AG09319 (cell line): ENCODE results near the gene POLR2I.

ENCODE experiments used
- DNase-seq: peaks from one replicate; pipeline ENCODE4 v3.0.0-alpha.2; 2010; ENCODE audit warnings: low read depth; ENCODE audit errors: extremely low read depth
- TF ChIP-seq, protein P1 (sequence below): IDR thresholded peaks from 2 replicates; pipeline ENCODE4 v1.5.1; 2011; ENCODE audit warnings: low read depth, mild to moderate bottlenecking, inconsistent platforms, low read length, moderate library complexity

POLR2I gene

DNA sequence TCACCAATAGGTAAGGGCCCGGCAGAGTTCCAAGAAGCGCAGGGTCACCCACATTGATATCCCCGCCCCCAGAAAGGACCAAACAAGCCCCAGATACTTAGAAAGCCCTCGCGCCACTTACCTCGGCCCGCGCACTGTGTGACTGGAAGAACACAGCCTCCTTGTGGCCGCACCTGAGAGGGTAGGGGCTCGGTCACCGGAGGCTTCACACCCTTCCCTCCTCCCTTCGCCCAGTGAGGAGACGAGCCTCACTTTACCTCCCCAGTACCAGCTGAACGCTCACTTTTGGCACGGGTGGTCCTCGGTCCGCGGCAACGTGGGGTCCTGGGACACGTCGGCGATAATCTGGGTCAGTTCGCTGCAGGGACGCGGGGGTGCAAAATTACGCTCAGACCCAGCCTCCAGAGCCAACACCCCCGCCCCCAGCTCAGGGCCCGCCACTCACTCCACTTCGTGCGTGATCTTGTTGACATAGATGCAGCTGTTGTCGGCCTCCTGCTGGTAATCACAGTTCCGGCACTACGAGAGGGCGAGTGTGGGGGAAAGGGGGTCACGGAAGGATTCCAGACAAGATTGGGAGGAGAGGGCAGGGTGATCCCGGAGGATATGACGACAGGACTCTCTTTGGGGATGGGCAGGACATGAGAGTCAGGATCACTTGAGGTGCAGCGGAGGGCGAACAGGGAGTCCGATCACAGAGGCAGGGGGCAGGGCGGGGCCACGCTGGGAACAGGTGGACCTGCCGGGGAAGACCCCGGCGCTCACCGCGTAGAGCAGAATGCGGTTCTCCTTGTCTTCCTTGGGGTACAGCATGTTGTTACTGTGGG lies 568 bp downstream of the POLR2I start:
- no peak for DNase-seq
- TF ChIP-seq, protein P1, sequence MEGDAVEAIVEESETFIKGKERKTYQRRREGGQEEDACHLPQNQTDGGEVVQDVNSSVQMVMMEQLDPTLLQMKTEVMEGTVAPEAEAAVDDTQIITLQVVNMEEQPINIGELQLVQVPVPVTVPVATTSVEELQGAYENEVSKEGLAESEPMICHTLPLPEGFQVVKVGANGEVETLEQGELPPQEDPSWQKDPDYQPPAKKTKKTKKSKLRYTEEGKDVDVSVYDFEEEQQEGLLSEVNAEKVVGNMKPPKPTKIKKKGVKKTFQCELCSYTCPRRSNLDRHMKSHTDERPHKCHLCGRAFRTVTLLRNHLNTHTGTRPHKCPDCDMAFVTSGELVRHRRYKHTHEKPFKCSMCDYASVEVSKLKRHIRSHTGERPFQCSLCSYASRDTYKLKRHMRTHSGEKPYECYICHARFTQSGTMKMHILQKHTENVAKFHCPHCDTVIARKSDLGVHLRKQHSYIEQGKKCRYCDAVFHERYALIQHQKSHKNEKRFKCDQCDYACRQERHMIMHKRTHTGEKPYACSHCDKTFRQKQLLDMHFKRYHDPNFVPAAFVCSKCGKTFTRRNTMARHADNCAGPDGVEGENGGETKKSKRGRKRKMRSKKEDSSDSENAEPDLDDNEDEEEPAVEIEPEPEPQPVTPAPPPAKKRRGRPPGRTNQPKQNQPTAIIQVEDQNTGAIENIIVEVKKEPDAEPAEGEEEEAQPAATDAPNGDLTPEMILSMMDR, result no peak; the same call in 1 of the 2 replicates

DNA sequence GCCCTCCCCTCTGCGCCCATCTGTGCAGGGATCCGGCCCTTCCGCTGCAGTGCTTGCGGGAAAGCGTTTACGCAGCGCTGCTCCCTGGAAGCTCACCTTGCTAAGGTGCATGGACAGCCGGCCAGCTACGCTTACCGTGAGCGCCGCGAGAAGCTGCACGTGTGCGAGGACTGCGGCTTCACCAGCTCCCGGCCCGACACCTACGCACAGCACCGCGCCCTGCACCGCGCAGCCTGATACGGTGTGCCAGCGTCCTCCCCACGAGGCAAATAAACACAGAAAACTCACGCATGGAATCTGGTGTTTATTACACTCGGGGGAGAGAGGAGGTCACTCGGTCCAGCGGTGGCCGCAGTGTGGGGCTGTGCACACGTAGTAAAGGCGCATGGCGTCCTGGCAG lies 1.2 kb downstream of the POLR2I start:
- TF ChIP-seq, protein P1, result no peak
- no peak for DNase-seq

DNA sequence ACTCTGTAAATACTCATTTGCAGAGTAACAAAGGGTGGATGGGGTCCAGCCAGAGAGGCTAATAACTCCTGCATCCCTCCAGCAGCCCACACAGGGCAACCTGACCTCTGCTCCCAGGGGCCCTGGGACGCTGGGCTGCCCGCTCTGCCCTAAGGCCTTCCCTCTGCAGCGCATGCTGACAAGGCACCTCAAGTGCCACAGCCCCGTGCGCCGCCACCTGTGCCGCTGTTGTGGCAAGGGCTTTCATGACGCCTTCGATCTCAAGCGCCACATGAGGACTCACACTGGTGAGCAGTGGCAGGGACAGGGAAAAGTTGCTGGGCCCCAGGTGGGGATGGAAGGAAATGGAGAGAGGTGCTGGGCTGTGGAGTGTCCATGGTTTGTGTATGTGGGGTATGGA lies 2.0 kb downstream of the POLR2I start:
- no peak for DNase-seq
- TF ChIP-seq, protein P1, result no peak

DNA sequence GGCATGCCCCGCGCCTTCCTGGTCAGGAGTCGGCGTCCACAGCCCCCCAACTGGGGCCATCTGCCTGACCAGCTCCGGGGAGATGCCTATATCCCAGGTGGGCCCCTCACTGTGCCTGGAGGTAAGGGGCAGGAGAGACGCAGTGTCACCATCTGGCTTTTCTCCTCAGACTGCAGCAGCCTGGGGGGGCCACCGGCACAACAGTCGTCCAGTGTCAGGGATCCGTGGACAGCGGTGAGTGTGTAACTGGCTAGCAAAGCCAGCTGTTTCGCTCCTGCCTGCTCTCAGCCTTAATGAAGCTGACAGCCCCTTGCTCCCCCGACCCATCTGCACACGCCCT lies 3.5 kb downstream of the POLR2I start:
- TF ChIP-seq, protein P1, result no peak
- DNase-seq, result no peak

DNA sequence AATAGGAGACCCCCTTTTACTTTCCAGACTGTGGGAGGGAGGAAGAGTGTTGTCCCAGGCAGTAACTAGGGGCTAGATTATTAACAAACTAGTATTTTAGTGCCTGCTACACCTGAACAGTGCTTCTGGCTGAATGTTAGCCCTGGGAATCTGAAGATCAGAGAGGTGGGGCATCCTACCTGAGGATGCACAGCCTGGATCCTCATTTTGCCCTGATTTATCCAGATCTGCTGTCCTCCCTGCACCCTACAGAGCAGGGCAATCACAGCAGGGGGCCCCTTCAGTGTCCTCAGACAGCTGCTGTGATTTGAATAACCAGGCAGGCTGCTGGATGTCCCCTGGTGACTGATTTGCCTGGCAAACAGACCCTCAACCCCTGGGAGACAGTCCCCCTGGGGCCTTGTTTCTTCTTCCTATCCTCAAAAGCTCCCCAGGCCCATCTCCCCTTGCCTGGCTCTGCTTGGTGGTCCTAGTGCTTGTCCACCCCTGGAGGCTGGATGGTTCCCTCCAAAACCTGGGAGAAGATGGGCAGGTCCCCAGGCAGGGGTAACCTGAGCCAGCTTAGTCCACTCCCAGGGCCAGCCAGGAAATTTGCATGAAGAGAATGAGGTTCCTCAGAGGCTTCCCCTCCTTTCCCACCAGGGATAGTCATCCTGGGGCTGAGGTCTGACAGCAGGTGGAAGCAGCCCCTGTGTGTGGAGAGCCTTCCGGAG lies 4.0 kb downstream of the POLR2I start, which contains the start of gene OVOL3:
TSS of gene OVOL3 (plus strand) at position 657 of the 713 bp plus-strand sequence. CDS start 60 bp downstream, outside the sequence.
- no peak for DNase-seq
- TF ChIP-seq, protein P1, result no peak

DNA sequence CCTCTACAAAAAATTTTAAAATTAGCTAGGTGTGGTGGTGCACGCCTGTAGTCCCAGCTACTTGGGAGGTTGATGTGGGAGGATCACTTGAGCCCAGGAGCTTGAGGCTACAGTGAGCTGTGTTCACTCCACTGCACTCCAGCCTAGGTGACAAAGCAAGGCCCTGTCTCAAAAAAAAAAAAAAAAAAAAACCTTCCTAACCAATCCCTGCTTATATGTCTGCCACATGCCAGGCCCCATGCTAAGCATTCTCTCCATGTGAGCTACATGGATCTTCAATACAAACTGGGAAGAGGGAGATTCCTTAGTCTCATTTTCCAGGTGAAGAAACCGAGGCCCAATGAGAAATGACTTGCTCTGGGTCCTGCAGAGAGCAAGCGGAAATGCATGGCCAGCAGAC lies 6.0 kb downstream of the POLR2I start:
- no peak for DNase-seq
- TF ChIP-seq, protein P1, result no peak

DNA sequence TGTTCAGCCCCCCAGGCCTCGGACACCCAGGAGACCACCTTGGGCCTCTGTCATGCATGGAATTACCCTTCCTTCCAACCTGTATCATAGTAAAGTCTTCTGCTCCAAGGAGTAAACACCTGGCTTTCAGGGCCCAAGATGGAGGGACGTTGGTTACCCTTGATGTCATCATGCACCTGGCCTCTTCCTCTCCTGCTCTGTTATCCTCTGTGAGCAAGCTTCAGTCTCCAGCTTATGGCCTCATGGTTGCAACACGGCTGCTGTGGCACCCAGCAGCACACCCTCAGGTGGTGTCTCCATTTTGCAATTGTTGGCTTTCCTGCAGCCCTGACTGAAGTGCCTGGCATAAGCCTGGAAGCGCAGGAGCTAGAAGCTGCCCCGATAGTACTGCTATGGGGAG lies 7.7 kb downstream of the POLR2I start:
- TF ChIP-seq, protein P1, result no peak
- no peak for DNase-seq
